22Rv1 (cell line): ENCODE measurements around the gene ZNF618.

Experiments
- CTCF ChIP-seq: fragments of 450-650 bp; IDR thresholded peaks from 2 replicates; pipeline ENCODE4 v1.5.1; 2017; ENCODE audit warnings: mild to moderate bottlenecking
- ZFX ChIP-seq: fragments of 450-650 bp; IDR thresholded peaks from 2 replicates; pipeline ENCODE4 v1.6.1; 2017; ENCODE audit warnings: antibody characterized with exemption, borderline replicate concordance

GRCh38 chr9:113919871-113920270, 43.8 kb downstream of the ZNF618 start:
- TF ChIP-seq CTCF, result no peak
- no peak for TF ChIP-seq ZFX
